ENCODE results near the gene AHDC1. TPM values are rescaled to one million over a fixed set of nuclear protein-coding genes. Genes with fewer than 3 reads are reported as not detected.
A peak's percentile ranks its signal among the peaks of the same experiment; 100 is the strongest.

AHDC1 gene
- total and polyA plus RNA-seq, 2 of the 13 experiments (the other 11 are each of a cell fraction or from before 2014, with no cell fraction given) = 1.0 to 2.7 TPM

DNA sequence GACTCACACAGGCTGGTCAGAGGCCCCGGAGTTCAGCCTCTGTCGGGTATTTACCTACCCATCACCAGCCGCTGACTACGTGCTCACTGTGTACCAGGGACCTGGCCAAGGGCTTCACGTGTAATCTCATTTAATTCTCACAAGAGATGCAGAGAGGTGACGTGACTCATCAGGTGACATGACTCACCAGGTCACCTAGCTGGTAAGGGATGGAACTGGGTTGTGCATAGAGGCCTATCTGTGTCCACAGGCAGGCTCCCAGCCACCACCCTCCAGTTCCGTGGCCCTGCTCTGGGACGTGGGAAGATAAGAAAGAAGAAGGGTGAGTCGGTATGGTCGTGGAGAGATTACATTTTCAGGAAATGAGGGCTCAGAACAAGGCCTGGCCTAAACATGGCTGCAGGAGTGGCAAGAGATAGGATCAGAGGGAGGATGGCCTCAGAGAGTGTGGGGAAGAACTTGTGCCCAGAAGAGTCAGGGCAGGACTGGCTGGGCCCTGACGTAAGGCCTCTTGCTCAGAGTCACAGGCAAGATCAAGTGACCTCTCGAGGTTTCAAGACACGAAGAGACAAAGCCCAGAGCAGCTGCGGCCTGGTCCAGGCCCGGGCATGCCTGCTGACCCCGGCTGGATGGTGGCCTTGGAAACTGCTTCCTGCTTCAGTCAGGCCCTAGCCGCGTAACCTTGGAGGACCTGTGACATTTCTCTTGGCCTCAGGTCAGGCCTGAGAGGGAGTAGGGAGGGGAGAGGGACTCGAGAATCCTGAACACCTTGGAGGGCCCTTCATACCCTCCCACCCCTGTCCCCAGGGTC, 61.3 kb downstream of the AHDC1 start (continued):
- TF ChIP-seq, protein P1, sequence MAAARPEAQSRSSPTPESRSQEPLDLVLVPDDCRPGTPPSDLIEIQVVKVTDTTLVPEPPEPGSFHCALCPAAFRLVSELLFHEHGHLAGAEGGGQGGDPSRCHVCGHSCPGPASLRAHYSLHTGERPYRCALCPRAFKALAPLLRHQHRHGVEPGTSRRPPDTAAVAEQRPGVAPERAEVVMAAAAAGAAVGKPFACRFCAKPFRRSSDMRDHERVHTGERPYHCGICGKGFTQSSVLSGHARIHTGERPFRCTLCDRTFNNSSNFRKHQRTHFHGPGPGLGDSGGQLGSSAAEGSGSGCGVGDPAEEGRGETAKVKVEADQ (CRISPR knock-in tag; IDR thresholded peaks at IDR 0.05; ENCODE audit: borderline replicate concordance) = no peak
- TF ChIP-seq MIER2 (CRISPR knock-in tag; IDR thresholded peaks at IDR 0.05) (peak; percentile 40; the same call in 1 of the 2 replicates), ZSCAN25 (CRISPR knock-in tag; IDR thresholded peaks at IDR 0.05) (no peak), ZSCAN29 (CRISPR knock-in tag; conservative IDR thresholded peaks at IDR 0.05) (peak; percentile 56), HNF4A (CRISPR knock-in tag; IDR thresholded peaks at IDR 0.05) (peak; percentile 12; the same call in 1 of the 2 replicates), ZNF781 (CRISPR knock-in tag; IDR thresholded peaks at IDR 0.05; ENCODE audit: borderline replicate concordance, not compliant biosample characterization) (no peak), NBN (conservative IDR thresholded peaks at IDR 0.05) (no peak), ZNF382 (CRISPR knock-in tag; IDR thresholded peaks at IDR 0.05; ENCODE audit: borderline replicate concordance) (no peak), FOXK1 (CRISPR knock-in tag; IDR thresholded peaks at IDR 0.05; ENCODE audit: borderline replicate concordance, low read depth) (peak; percentile 56; the same call in 1 of the 2 replicates), SMARCE1 (IDR thresholded peaks at IDR 0.05; ENCODE audit: borderline replicate concordance) (no peak), NPAS2 (CRISPR knock-in tag; IDR thresholded peaks at IDR 0.05; ENCODE audit: borderline replicate concordance) (no peak), SNRNP70 (IDR thresholded peaks at IDR 0.05; ENCODE audit: low read depth, low read length) (no peak), NR2F1 (CRISPR knock-in tag; IDR thresholded peaks at IDR 0.05) (peak; percentile 59 to 72), POLR2G (IDR thresholded peaks at IDR 0.05; ENCODE audit: low read depth, low read length) (peak; percentile 77), ZNF549 (CRISPR knock-in tag; IDR thresholded peaks at IDR 0.05) (no peak), ZNF207 (IDR thresholded peaks at IDR 0.05; ENCODE audit: borderline replicate concordance) (no peak), BORCS8-MEF2B (CRISPR knock-in tag; IDR thresholded peaks at IDR 0.05) (no peak), NAIF1 (CRISPR knock-in tag; IDR thresholded peaks at IDR 0.05; ENCODE audit: borderline replicate concordance) (no peak; the same call in 1 of the 2 replicates), SRF (IDR thresholded peaks at IDR 0.05; ENCODE audit: low read depth, low read length) (no peak), SATB2 (CRISPR knock-in tag; IDR thresholded peaks at IDR 0.05) (no peak)
- TF ChIP-seq, protein P2, sequence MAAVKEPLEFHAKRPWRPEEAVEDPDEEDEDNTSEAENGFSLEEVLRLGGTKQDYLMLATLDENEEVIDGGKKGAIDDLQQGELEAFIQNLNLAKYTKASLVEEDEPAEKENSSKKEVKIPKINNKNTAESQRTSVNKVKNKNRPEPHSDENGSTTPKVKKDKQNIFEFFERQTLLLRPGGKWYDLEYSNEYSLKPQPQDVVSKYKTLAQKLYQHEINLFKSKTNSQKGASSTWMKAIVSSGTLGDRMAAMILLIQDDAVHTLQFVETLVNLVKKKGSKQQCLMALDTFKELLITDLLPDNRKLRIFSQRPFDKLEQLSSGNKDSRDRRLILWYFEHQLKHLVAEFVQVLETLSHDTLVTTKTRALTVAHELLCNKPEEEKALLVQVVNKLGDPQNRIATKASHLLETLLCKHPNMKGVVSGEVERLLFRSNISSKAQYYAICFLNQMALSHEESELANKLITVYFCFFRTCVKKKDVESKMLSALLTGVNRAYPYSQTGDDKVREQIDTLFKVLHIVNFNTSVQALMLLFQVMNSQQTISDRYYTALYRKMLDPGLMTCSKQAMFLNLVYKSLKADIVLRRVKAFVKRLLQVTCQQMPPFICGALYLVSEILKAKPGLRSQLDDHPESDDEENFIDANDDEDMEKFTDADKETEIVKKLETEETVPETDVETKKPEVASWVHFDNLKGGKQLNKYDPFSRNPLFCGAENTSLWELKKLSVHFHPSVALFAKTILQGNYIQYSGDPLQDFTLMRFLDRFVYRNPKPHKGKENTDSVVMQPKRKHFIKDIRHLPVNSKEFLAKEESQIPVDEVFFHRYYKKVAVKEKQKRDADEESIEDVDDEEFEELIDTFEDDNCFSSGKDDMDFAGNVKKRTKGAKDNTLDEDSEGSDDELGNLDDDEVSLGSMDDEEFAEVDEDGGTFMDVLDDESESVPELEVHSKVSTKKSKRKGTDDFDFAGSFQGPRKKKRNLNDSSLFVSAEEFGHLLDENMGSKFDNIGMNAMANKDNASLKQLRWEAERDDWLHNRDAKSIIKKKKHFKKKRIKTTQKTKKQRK (IDR thresholded peaks at IDR 0.05; ENCODE audit: low read length) = no peak
- TF ChIP-seq, protein P3, sequence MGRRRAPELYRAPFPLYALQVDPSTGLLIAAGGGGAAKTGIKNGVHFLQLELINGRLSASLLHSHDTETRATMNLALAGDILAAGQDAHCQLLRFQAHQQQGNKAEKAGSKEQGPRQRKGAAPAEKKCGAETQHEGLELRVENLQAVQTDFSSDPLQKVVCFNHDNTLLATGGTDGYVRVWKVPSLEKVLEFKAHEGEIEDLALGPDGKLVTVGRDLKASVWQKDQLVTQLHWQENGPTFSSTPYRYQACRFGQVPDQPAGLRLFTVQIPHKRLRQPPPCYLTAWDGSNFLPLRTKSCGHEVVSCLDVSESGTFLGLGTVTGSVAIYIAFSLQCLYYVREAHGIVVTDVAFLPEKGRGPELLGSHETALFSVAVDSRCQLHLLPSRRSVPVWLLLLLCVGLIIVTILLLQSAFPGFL (CRISPR knock-in tag; IDR thresholded peaks at IDR 0.05) = no peak
- TF ChIP-seq, protein P4, sequence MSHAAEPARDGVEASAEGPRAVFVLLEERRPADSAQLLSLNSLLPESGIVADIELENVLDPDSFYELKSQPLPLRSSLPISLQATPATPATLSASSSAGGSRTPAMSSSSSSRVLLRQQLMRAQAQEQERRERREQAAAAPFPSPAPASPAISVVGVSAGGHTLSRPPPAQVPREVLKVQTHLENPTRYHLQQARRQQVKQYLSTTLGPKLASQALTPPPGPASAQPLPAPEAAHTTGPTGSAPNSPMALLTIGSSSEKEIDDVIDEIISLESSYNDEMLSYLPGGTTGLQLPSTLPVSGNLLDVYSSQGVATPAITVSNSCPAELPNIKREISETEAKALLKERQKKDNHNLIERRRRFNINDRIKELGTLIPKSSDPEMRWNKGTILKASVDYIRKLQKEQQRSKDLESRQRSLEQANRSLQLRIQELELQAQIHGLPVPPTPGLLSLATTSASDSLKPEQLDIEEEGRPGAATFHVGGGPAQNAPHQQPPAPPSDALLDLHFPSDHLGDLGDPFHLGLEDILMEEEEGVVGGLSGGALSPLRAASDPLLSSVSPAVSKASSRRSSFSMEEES (CRISPR knock-in tag; IDR thresholded peaks at IDR 0.05) = peak; percentile 91

Measured in HepG2 (cell line).